Measurements from ENCODE around the gene CEMIP2. TPM values are rescaled to one million over a fixed set of nuclear protein-coding genes. Genes with fewer than 3 reads are reported as not detected.

CEMIP2 gene
- total RNA-seq, 4 donors from 2014 or later: 7.6 to 34.5 (median 12.3) TPM

DNA sequence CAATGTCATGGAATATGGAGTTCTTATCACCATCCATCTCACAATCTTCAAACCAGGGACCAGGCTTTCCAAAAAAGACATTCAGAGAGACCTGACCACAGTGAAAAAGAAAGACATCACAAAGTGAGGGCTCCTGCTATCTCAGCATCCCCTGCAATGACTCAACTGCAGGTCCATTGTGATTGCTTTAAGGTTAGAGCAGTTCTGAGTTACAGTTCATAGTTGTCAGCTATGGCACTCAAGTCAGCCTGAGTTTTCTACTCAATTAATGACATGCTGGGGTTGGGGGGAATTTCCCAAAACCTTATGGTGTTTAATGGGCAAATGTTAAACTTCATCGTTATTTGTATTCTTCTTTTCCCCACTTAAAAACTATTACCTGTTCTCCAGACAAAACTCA, 58.9 kb downstream of the CEMIP2 start:
- no peaks in the 10 kb centered on the region for H3K9me3 ChIP-seq
- peaks cover 0 to 85% (median 0%) of the 10 kb centered on the region in 3 donors for H3K36me3 ChIP-seq
- intact Hi-C loops (cut with DNase I): no loop called here
- no peak for DNase-seq
- 88 to 91% methylated on average over 1 of the region's 1 CpG for WGBS, 2 donors
- H3K27ac ChIP-seq: no peak overlapping the region
- H3K4me1 ChIP-seq: peaks cover 0 to 5% (median 0%) of the 10 kb centered on the region in 3 donors
- TF ChIP-seq, protein P1, sequence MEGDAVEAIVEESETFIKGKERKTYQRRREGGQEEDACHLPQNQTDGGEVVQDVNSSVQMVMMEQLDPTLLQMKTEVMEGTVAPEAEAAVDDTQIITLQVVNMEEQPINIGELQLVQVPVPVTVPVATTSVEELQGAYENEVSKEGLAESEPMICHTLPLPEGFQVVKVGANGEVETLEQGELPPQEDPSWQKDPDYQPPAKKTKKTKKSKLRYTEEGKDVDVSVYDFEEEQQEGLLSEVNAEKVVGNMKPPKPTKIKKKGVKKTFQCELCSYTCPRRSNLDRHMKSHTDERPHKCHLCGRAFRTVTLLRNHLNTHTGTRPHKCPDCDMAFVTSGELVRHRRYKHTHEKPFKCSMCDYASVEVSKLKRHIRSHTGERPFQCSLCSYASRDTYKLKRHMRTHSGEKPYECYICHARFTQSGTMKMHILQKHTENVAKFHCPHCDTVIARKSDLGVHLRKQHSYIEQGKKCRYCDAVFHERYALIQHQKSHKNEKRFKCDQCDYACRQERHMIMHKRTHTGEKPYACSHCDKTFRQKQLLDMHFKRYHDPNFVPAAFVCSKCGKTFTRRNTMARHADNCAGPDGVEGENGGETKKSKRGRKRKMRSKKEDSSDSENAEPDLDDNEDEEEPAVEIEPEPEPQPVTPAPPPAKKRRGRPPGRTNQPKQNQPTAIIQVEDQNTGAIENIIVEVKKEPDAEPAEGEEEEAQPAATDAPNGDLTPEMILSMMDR (IDR thresholded peaks at IDR 0.05): no peak
- no peak for TF ChIP-seq POLR2A (IDR thresholded peaks at IDR 0.05)
- no peak overlapping the region for H3K4me3 ChIP-seq
- no peaks in the 10 kb centered on the region for H3K27me3 ChIP-seq

DNA sequence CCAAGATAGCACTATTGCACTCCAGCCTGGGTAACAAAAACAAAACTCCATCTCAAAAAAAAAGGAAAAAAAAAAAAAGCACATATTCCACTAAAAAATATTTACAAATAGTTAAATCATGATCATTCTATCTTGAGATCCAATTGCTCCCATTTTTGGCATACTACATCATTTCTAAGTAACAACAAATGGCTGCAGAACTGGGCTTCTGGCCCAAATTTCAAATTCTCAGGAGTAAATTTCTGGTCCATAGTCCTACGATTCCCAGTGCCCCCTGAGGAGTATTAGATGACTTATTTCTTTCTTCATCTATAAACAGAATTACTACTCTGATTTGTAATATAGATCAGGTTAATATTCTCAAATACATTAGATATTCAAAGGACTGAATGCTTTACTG, 62.1 kb downstream of the CEMIP2 start:
- H3K4me3 ChIP-seq: no peak overlapping the region
- H3K36me3 ChIP-seq: peaks cover 0 to 78% (median 5%) of the 10 kb centered on the region in 3 donors
- WGBS, 2 donors: 81 to 82% methylated on average over 1 of the region's 1 CpG
- no peak for DNase-seq
- TF ChIP-seq POLR2A (IDR thresholded peaks at IDR 0.05): no peak
- TF ChIP-seq, protein P1 (IDR thresholded peaks at IDR 0.05): no peak
- H3K4me1 ChIP-seq: peaks cover 0 to 18% (median 0%) of the 10 kb centered on the region in 3 donors
- no peaks in the 10 kb centered on the region for H3K9me3 ChIP-seq
- H3K27me3 ChIP-seq: no peaks in the 10 kb centered on the region
- no peak overlapping the region for H3K27ac ChIP-seq
- intact Hi-C loops (cut with DNase I): no loop called here

DNA sequence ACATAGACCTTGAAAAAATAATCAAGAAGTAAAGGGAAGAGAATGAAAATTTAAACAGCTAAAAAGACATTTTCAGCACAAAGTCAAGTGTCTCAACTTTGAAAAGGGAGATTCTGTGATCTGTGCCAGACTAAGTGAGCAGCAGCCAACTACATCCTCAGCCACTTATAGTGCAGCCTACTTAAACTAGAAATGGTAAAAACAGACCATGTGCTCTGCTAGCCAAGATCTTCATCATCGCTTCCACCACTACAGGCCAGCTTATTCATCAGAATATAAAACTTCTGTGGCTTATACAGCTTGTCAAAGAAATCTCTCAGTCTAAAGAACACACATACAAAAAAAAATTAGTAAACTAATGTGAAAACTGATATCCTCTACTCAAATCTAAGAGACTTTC, 63.5 kb downstream of the CEMIP2 start:
- Histone ChIP-seq H3K27me3 (no peaks in the 10 kb centered on the region), H3K9me3 (no peaks in the 10 kb centered on the region), H3K4me1 (peaks cover 0 to 18% (median 0%) of the 10 kb centered on the region in 3 donors), H3K27ac (no peak overlapping the region), H3K4me3 (no peak overlapping the region), H3K36me3 (peaks cover 0 to 78% (median 5%) of the 10 kb centered on the region in 3 donors)
- WGBS, 2 donors: 63 to 72% methylated on average over 1 of the region's 1 CpG
- no peak for DNase-seq
- no peak for TF ChIP-seq POLR2A (IDR thresholded peaks at IDR 0.05)
- intact Hi-C loops (cut with DNase I): no loop called here

DNA sequence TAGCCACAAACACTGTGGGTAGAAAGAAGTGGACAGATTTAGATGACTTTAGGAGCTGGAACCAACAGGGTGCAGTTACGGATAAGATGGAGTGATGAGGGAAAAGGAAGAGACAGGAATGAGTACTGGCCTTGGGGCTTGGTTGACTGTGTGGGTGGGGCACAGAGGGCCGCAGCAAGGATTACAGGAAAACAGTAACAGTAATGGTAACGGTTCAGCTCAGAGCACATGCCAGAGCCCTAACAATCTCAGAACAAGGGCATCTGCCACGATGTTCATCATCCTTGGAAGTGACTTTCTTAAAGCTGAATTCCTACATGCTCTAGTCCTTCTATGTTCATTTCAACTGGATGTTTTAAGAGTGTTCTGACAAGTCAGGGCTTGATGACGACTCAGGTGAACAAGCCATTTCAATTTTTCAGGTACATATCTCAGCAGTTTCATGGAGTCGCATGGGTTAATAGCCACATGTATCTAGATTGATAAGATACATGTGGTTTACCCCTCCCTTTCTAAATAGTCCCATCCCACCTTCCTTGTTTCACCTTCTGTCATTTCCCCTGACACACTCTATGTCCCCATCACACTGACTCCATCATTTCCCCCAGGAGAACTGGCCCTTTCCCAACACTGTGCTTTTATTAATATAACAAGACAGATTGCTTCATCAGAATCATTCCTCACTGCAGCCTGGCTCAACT, 65.0 kb downstream of the CEMIP2 start:
- Histone ChIP-seq H3K36me3 (peaks cover 0 to 78% (median 5%) of the 10 kb centered on the region in 3 donors), H3K27me3 (no peaks in the 10 kb centered on the region), H3K9me3 (no peaks in the 10 kb centered on the region), H3K4me3 (no peak overlapping the region), H3K4me1 (peaks cover 0 to 18% (median 0%) of the 10 kb centered on the region in 3 donors), H3K27ac (no peak overlapping the region)
- intact Hi-C loops (cut with DNase I): no loop called here
- no peak for DNase-seq
- no peak for TF ChIP-seq POLR2A (IDR thresholded peaks at IDR 0.05)
- TF ChIP-seq, protein P1 (IDR thresholded peaks at IDR 0.05): no peak
- WGBS, 2 donors: 54 to 58% methylated on average over 6 of the region's 6 CpGs

DNA sequence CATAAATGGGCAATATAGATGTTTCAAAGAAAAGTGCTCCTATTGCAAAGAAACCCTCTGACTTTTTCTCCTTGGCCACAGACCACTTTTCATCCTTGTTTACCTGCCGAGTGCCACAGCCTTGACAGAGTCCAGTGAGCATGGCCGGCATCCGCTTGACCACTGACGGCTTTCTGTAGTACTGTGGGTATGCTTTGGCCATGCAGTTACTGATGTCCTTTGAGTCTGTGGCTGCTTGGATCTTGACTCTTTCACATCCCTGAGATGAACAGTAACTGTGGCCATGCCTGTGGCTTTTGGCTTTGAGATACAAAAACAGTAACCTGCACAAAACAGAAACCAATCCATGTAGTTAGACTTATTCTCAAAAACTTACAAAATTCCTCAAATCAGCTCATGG, 70.4 kb downstream of the CEMIP2 start:
- Histone ChIP-seq H3K27me3 (no peaks in the 10 kb centered on the region), H3K36me3 (peaks cover 0 to 92% (median 2%) of the 10 kb centered on the region in 3 donors), H3K27ac (no peak overlapping the region), H3K9me3 (no peaks in the 10 kb centered on the region), H3K4me1 (no peaks in the 10 kb centered on the region), H3K4me3 (no peak overlapping the region)
- 80 to 90% methylated on average over 4 of the region's 4 CpGs for whole genome bisulfite sequencing, 2 donors
- intact Hi-C loops (cut with DNase I): no loop called here
- no peak for TF ChIP-seq POLR2A (IDR thresholded peaks at IDR 0.05)
- TF ChIP-seq, protein P1 (IDR thresholded peaks at IDR 0.05): no peak
- DNase-seq: no peak
